ENCODE measurements around the gene SOX6.

GRCh38 chr11:15988693-15989231 is 367.6 kb downstream of the SOX6 start:
- TF ChIP-seq CTCF (IDR thresholded peaks at IDR 0.05; ENCODE audit: low read depth, low read length) (no peak), EZH2phosphoT487 (IDR thresholded peaks at IDR 0.05; ENCODE audit: low read depth) (no peak)
